ENCODE data around the gene C11orf86.

- no peak for TF ChIP-seq EZH2 (IDR thresholded peaks at IDR 0.05)
- TF ChIP-seq POLR2AphosphoS5 (IDR thresholded peaks at IDR 0.05; ENCODE audit: borderline replicate concordance, low read depth, low read length) = no peak
- TF ChIP-seq FOXP2 (optimal IDR thresholded peaks at IDR 0.05; ENCODE audit: control extremely low read depth, extremely low read length, insufficient read depth) = no peak
These were observed 17.2 kb upstream of the C11orf86 start for GRCh38 chr11:66957971-66958231.

Measured in SK-N-MC (cell line).